GM20431 (cell line): Measurements from ENCODE around the gene KRT83.
"Not testable (repeated sequence)": the region's sequence is repeated elsewhere in the genome, so short reads cannot be mapped to it uniquely, and the experiment has no call there.

Experiments used
- in situ Hi-C: fragments of 300-500 bp; cut with MseI, MboI; formaldehyde crosslinking; loops from one replicate; pipeline ENCODE4 v1.15.0; 2020; ENCODE audit warnings: low sequenced_read_pairs; ENCODE audit not compliant: unreplicated experiment

KRT83 gene

GRCh38 chr12:52316290-52316689, 4.9 kb downstream of the KRT83 start:
- in situ Hi-C loops: no loop called here

GRCh38 chr12:52315721-52316120, 5.5 kb downstream of the KRT83 start:
- in situ Hi-C loops: not testable (repeated sequence)

GRCh38 chr12:52314511-52314910, 6.7 kb downstream of the KRT83 start:
- in situ Hi-C loops: no loop called here

GRCh38 chr12:52313926-52314325, 7.3 kb downstream of the KRT83 start:
- in situ Hi-C loops: no loop called here

GRCh38 chr12:52313461-52313860, 7.7 kb downstream of the KRT83 start:
- in situ Hi-C loops: no loop called here

- in situ Hi-C loops: no loop called here
Measured at GRCh38 chr12:52312086-52312485, 9.1 kb downstream of the KRT83 start.

GRCh38 chr12:52311285-52311648, 9.9 kb downstream of the KRT83 start:
- in situ Hi-C loops: no loop called here

- in situ Hi-C loops: no loop called here
Measured at GRCh38 chr12:52310622-52311284, 10.4 kb downstream of the KRT83 start.

- in situ Hi-C loops: no loop called here
Measured at GRCh38 chr12:52308806-52309425, 12.3 kb downstream of the KRT83 start.

GRCh38 chr12:52307836-52308805, 13.1 kb downstream of the KRT83 start:
- in situ Hi-C loops: no loop called here

- in situ Hi-C loops: no loop called here
Measured at GRCh38 chr12:52306731-52307130, 14.5 kb downstream of the KRT83 start.

- in situ Hi-C loops: no loop called here
Measured at GRCh38 chr12:52305921-52306705, 15.1 kb downstream of the KRT83 start.

GRCh38 chr12:52304941-52305411, 16.2 kb downstream of the KRT83 start:
- in situ Hi-C loops: not testable (repeated sequence)

GRCh38 chr12:52302242-52302914, 18.8 kb downstream of the KRT83 start:
- in situ Hi-C loops: not testable (repeated sequence)

GRCh38 chr12:52301721-52302120, 19.5 kb downstream of the KRT83 start:
- in situ Hi-C loops: not testable (repeated sequence)

- in situ Hi-C loops: no loop called here
Measured at GRCh38 chr12:52300796-52301691, 20.2 kb downstream of the KRT83 start.

GRCh38 chr12:52298677-52299190, 22.5 kb downstream of the KRT83 start:
- in situ Hi-C loops: no loop called here

- in situ Hi-C loops: no loop called here
Measured at GRCh38 chr12:52296572-52297215, 24.5 kb downstream of the KRT83 start.
